C4-2B (cell line): Measurements from ENCODE around the gene SPDEF.

ENCODE experiments used
- H3K27ac ChIP-seq: fragments of 450-650 bp; 2 replicates; pipeline ENCODE4 v1.5.1; 2017
- ZFX ChIP-seq: fragments of 450-650 bp; IDR thresholded peaks from 2 replicates; pipeline ENCODE4 v1.6.1; 2017
- TF ChIP-seq, protein P1 (sequence below): fragments of 450-650 bp; conservative IDR thresholded peaks from 2 replicates; pipeline ENCODE4 v1.5.1; 2017; ENCODE audit warnings: mild to moderate bottlenecking

The SPDEF gene

DNA sequence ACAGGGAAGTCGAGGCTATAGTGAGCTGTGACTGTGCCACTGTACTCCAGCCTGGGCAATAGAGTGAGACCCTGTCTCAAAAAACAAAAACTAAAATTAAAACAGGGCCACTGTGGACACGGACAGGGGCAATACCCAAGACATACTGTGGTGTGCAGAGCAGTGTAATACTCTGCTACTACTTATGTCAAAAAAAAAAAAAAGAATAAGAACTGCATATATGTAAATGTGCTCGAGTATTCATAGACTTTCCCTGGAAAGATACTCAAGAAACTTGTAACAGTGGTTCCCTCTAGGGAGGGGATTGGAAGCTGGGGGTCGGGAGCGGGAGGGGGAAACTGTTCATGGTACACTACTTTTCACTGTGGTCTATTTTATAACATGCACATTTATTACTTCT lies 15.9 kb downstream of the SPDEF start:
- H3K27ac ChIP-seq: peak overlapping the region; percentile 93; the same call in 1 of the 2 replicates
- TF ChIP-seq, protein P1, sequence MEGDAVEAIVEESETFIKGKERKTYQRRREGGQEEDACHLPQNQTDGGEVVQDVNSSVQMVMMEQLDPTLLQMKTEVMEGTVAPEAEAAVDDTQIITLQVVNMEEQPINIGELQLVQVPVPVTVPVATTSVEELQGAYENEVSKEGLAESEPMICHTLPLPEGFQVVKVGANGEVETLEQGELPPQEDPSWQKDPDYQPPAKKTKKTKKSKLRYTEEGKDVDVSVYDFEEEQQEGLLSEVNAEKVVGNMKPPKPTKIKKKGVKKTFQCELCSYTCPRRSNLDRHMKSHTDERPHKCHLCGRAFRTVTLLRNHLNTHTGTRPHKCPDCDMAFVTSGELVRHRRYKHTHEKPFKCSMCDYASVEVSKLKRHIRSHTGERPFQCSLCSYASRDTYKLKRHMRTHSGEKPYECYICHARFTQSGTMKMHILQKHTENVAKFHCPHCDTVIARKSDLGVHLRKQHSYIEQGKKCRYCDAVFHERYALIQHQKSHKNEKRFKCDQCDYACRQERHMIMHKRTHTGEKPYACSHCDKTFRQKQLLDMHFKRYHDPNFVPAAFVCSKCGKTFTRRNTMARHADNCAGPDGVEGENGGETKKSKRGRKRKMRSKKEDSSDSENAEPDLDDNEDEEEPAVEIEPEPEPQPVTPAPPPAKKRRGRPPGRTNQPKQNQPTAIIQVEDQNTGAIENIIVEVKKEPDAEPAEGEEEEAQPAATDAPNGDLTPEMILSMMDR: no peak
- no peak for TF ChIP-seq ZFX

DNA sequence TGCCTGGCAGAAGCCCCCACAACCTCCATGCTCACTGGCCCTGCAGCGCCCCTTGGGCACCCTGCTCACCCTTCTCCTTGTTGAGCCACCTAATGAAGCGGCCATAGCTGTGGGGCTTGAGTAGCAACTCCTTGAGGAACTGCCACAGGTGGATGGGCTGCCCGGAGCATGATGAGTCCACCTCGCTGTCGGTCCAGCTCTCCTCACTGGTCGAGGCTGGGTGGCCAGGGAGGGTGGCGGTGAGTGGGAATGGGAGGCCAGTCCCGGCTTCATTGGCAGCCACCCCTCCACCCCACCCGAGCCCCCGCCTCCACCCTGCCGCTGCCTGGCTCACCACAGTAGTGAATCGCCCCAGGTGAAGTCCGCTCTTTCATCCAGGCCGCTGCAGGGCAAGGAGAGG lies 16.9 kb downstream of the SPDEF start:
- TF ChIP-seq ZFX: no peak
- TF ChIP-seq, protein P1: no peak
- H3K27ac ChIP-seq: peak overlapping the region; percentile 93

DNA sequence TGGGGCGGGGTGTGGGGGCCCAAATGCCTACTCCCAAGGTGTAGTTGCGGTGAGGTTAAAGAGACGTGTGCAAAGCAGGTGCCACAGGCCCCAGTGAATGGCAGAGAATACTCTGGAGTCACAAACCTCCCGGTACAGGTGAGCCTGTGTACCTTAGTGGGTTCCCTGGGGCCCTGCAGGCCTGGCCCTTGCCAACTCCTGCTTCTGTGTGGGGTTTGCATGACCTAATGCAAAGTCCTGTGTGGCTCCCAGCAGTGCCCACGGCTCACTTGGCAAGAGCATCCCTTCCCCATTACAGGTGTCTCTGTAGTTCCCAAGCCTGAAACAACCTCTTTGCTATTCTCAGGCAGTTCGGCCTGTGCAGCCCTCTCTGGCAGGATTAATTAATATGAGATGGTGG lies 17.5 kb downstream of the SPDEF start:
- peak overlapping the region; percentile 93 for H3K27ac ChIP-seq
- TF ChIP-seq, protein P1: no peak
- TF ChIP-seq ZFX: no peak

DNA sequence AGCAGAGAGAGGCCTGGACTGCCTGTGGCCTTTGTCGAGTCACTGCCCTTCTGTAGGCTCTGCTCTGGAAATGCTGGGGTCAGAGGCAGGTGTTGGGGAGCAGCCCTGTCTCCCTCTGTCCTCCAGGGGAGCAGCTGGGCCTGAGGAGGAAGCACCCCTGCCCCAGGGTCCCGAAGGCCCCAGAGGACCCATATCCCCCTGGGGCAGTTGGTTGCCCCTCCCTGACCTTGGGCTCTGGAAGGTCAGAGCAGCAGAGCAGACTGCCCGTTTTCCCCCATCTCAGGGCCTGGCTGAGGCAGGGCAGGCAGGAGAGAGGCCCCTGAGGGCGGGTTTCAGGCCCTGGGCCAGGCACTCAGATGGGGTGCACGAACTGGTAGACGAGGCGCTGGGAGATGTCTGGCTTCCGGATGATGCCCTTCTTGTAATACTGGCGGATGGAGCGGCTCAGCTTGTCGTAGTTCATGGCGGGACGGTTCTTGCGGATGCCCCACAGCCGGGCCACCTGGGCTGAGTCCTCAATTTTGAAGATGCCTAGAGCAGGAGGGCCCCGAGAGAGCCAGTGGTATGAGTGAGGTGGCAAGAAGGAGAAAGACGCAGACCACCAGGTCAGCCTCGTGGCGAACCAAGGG lies 18.1 kb downstream of the SPDEF start:
- H3K27ac ChIP-seq: peak overlapping the region; percentile 93
- no peak; the same call in 1 of the 2 replicates for TF ChIP-seq ZFX
- TF ChIP-seq, protein P1: no peak

DNA sequence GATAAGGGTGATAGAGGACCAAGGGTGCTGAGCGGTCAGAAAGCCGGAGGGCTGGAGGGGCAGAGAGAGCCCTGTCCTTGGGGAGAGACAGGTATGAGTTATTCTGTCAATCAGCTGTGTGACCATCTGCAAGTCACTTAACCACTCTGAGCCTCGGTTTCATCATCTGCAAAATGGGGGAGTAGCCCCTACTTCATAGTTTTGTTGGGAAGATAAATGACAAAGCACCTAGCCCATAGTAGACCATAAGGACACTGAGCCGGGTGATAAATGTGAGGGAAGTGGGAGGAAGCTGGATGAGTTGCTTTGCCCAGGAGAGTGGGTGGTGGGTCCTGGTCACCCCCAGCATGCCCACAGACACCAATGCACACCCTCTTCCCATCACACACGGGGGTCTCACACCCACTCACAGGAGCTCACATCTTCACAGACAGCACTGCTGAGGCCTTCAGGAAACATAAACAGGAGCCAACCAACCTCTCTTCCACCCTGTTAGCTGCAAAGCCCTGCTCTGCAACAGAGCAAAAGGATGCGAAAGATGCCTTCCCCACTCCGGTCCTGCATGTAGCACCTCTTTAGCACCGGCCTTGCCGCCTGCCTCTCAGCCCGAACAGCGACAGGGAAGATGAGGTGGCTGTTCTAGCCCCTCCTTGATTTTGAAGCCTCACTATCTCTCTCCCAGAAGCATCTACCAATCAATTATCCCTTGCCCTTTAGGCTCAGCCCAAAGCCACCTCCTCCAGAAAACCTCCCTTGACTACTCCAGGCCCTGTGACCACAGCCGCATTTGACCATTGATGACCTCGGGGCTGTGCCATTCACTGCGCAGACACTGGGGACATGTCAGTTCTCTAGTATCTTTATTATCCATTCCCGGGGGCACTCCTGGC lies 18.9 kb downstream of the SPDEF start:
- TF ChIP-seq, protein P1: no peak
- no peak for TF ChIP-seq ZFX
- peak overlapping the region; percentile 93 for H3K27ac ChIP-seq

DNA sequence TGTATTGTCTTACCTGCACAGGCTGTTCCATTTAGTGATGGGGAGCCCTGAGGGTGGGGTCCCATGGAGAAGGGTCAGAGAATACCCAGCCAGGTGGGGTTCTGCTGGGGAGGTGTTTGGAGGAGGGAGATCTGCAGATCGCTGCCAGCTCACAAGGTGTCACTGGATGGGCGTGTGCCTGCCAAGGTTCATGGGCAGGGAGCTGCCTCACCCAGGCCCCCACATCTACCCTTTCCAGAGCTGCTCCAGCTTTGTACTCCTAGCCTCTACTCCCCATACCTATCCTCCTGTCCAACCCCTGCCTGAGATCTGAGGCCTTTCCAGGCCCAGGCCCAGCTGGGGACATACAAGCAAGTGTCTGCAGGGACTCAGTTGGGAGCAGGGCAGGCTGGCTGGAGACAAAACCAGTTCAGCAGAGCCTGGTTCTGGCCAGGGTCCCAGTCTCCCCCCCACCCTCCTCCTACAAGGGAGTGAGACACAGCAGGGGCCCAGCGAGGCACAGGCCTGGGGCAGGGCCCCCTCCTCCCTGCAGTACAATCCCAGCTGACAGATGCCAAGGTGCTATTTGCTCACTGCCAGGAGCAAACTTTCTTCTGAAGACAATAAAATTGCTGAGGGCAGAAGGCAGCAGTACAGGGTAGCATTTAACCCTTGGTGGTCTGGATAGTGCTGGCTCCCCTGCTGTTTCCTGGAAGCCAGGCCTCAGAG lies 19.7 kb downstream of the SPDEF start:
- peak; percentile 49; the same call in 1 of the 2 replicates for TF ChIP-seq ZFX
- TF ChIP-seq, protein P1: no peak
- peak overlapping the region; percentile 93 for H3K27ac ChIP-seq
